HG02623 (cell line): ENCODE measurements around the gene PPID.
"Not testable (repeated sequence)": the region's sequence is repeated elsewhere in the genome, so short reads cannot be mapped to it uniquely, and the experiment has no call there.

Experiments used
- ATAC-seq: cut with Tn5 transposase; IDR thresholded peaks from one replicate; pipeline ENCODE4 v1.9.1; 2021; ENCODE audit warnings: moderate library complexity; ENCODE audit not compliant: unreplicated experiment

The PPID gene

GRCh38 chr4:158738866-158739265 is 15.7 kb upstream of the PPID start:
- ATAC-seq = no peak

GRCh38 chr4:158729716-158730559 is 6.7 kb upstream of the PPID start:
- peak; percentile 90 for ATAC-seq

GRCh38 chr4:158728236-158728635 is 5.0 kb upstream of the PPID start:
- ATAC-seq = no peak

GRCh38 chr4:158726633-158727032 is 3.4 kb upstream of the PPID start:
- ATAC-seq = no peak

- ATAC-seq = no peak
Measured at GRCh38 chr4:158724637-158725036, 1.4 kb upstream of the PPID start.

GRCh38 chr4:158722291-158722916 is 792 bp downstream of the PPID start:
- ATAC-seq = no peak

- ATAC-seq = no peak
Measured at GRCh38 chr4:158721680-158722079, 1.5 kb downstream of the PPID start.

GRCh38 chr4:158715802-158716201 is 7.4 kb downstream of the PPID start:
- no peak for ATAC-seq

GRCh38 chr4:158714937-158715336 is 8.3 kb downstream of the PPID start:
- ATAC-seq = no peak

GRCh38 chr4:158712622-158713021 is 10.6 kb downstream of the PPID start:
- not testable (repeated sequence) for ATAC-seq

GRCh38 chr4:158710814-158711213 is 12.4 kb downstream of the PPID start:
- ATAC-seq = no peak

GRCh38 chr4:158704274-158704673 is 18.9 kb downstream of the PPID start:
- no peak for ATAC-seq

GRCh38 chr4:158688813-158689212 is 34.4 kb downstream of the PPID start:
- ATAC-seq = no peak

- no peak for ATAC-seq
Measured at GRCh38 chr4:158682066-158682465, 41.1 kb downstream of the PPID start.

- no peak for ATAC-seq
Measured at GRCh38 chr4:158681629-158682028, 41.6 kb downstream of the PPID start.

GRCh38 chr4:158678767-158679166 is 44.4 kb downstream of the PPID start:
- ATAC-seq = no peak

- ATAC-seq = no peak
Measured at GRCh38 chr4:158676076-158676475, 47.1 kb downstream of the PPID start.

GRCh38 chr4:158673633-158674032 is 49.6 kb downstream of the PPID start:
- no peak for ATAC-seq

- peak; percentile 84 for ATAC-seq
Measured at GRCh38 chr4:158671915-158672806, 51.0 kb downstream of the PPID start, which contains the start of gene ETFDH. Gene ETFDH (plus strand): TSS chr4:158672296. CDS start chr4:158672457, 161 bp downstream.

- ATAC-seq = no peak
Measured at GRCh38 chr4:158671665-158671914, 51.6 kb downstream of the PPID start, which contains the start of gene C4orf46. Gene C4orf46 (minus strand): TSS chr4:158671887. CDS start chr4:158671801, 86 bp downstream.

- peak; percentile 25 for ATAC-seq
Measured at GRCh38 chr4:158670975-158671664, 52.1 kb downstream of the PPID start.
